ENCODE results near the gene GNPDA1.

GRCh38 chr5:141961466-141961865 is 51.4 kb downstream of the GNPDA1 start:
- no peak for TF ChIP-seq CTCF (conservative IDR thresholded peaks at IDR 0.05)
- no peak for TF ChIP-seq EZH2 (IDR thresholded peaks at IDR 0.05; ENCODE audit: low read depth)
